ENCODE measurements around the gene RMC1.

RMC1 gene

GRCh38 chr18:23458830-23459529, 44.3 kb upstream of the RMC1 start:
- TF ChIP-seq MAX (IDR thresholded peaks at IDR 0.05) (no peak), YY1 (IDR thresholded peaks at IDR 0.05; ENCODE audit: low read depth) (no peak), ZBTB7A (IDR thresholded peaks at IDR 0.05; ENCODE audit: low read depth) (no peak), REST (IDR thresholded peaks at IDR 0.05; ENCODE audit: low read depth) (no peak), USF1 (IDR thresholded peaks at IDR 0.05) (no peak), TEAD4 (IDR thresholded peaks at IDR 0.05) (no peak), CEBPB (IDR thresholded peaks at IDR 0.05) (no peak), EGR1 (IDR thresholded peaks at IDR 0.05) (no peak), TCF12 (IDR thresholded peaks at IDR 0.05; ENCODE audit: low read depth) (no peak)

- TF ChIP-seq TCF12 (IDR thresholded peaks at IDR 0.05; ENCODE audit: low read depth) (no peak), USF1 (IDR thresholded peaks at IDR 0.05) (no peak), CREB1 (IDR thresholded peaks at IDR 0.05; ENCODE audit: low read depth) (no peak), RAD21 (IDR thresholded peaks at IDR 0.05; ENCODE audit: low read depth) (no peak), MAX (IDR thresholded peaks at IDR 0.05) (no peak), CEBPB (IDR thresholded peaks at IDR 0.05) (no peak), EGR1 (IDR thresholded peaks at IDR 0.05) (no peak), FOXM1 (IDR thresholded peaks at IDR 0.05; ENCODE audit: borderline replicate concordance, low read depth) (no peak)
Observed at GRCh38 chr18:23459530-23459921, 43.8 kb upstream of the RMC1 start.

- TF ChIP-seq YY1 (IDR thresholded peaks at IDR 0.05; ENCODE audit: low read depth), result no peak
- TF ChIP-seq REST (IDR thresholded peaks at IDR 0.05; ENCODE audit: low read depth), result no peak
- no peak for TF ChIP-seq TAF1 (IDR thresholded peaks at IDR 0.05; ENCODE audit: low read depth)
- no peak for TF ChIP-seq TCF12 (IDR thresholded peaks at IDR 0.05; ENCODE audit: low read depth)
- TF ChIP-seq NFIC (IDR thresholded peaks at IDR 0.05), result no peak
- no peak for TF ChIP-seq TEAD4 (IDR thresholded peaks at IDR 0.05)
Observed at GRCh38 chr18:23460285-23461273, 42.7 kb upstream of the RMC1 start.

GRCh38 chr18:23462876-23463275, 40.4 kb upstream of the RMC1 start:
- no peak for TF ChIP-seq CREB1 (IDR thresholded peaks at IDR 0.05; ENCODE audit: low read depth)

- TF ChIP-seq EGR1 (IDR thresholded peaks at IDR 0.05) (no peak), TEAD4 (IDR thresholded peaks at IDR 0.05) (no peak), CREB1 (IDR thresholded peaks at IDR 0.05; ENCODE audit: low read depth) (no peak), EP300 (IDR thresholded peaks at IDR 0.05; ENCODE audit: borderline replicate concordance) (no peak), YY1 (IDR thresholded peaks at IDR 0.05; ENCODE audit: low read depth) (no peak), CEBPB (IDR thresholded peaks at IDR 0.05) (no peak), REST (IDR thresholded peaks at IDR 0.05; ENCODE audit: low read depth) (no peak), USF1 (IDR thresholded peaks at IDR 0.05) (no peak), TAF1 (IDR thresholded peaks at IDR 0.05; ENCODE audit: low read depth) (no peak)
Observed at GRCh38 chr18:23468753-23469459, 34.4 kb upstream of the RMC1 start.
